HG03025 (cell line): Measurements from ENCODE around the gene C11orf86.
"Not testable (repeated sequence)": the region's sequence is repeated elsewhere in the genome, so short reads cannot be mapped to it uniquely, and the experiment has no call there.

Experiments
- ATAC-seq: cut with Tn5 transposase; IDR thresholded peaks from one replicate; pipeline ENCODE4 v1.9.1; 2021; ENCODE audit warnings: mild to moderate bottlenecking, moderate library complexity; ENCODE audit not compliant: unreplicated experiment, low FRiP score

C11orf86 gene, protein sequence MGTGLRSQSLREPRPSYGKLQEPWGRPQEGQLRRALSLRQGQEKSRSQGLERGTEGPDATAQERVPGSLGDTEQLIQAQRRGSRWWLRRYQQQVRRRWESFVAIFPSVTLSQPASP

DNA sequence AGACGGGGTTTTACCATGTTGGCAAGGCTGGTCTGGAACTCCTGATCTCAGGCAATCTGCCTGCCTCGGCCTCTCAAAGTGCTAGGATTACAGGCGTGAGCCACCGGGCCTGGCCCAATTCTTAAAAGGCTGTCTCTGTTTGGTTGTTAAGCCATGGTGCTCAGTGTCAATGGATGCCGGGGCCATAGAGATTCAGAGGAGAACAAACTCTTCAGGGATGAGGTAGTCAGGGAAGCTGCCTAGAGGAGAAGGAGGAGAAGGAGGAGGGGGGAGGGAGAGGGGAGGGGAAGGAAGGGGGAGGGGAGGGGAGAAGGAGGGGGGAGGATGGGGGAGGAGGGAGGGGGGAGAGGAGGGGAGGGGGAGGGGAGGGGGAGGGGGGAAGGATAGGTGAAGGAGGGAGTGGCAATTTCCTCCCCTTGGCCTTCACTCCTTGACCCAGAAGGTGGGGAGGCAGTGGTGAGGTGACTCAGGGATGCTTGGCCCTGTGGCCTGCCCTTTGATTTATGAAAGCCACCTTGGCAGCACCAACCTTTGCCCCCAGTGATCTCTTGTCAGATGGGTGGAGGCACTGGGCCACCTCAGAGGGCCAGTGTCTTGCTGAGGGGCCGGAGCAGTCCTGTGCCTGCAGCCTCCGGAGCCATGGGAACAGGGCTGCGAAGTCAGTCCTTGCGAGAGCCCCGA is at the start of gene C11orf86:
TSS of gene C11orf86 (plus strand) at position 581 of the 681 bp plus-strand sequence. CDS start at position 640, 59 bp downstream.
- no peak for ATAC-seq

DNA sequence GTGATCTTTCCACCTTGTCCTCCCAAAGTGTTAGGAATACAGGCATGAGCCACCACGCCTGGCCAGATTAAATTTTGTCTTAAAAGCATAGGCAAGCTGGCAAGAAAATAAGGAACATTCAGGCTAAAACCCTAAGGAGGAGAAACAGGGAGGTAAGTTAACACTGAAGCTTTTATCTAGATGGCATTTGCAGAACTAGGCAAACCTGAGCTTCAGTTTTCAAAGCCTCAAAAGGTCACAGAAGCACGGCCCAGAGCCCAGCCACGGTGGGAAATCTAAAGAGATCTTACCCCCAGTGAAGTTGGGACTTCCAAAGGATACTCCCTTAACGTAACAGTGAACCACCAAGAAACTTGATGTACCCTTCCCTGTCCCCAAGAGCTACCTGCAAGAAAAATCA is 45.4 kb upstream of the C11orf86 start:
- no peak for ATAC-seq

DNA sequence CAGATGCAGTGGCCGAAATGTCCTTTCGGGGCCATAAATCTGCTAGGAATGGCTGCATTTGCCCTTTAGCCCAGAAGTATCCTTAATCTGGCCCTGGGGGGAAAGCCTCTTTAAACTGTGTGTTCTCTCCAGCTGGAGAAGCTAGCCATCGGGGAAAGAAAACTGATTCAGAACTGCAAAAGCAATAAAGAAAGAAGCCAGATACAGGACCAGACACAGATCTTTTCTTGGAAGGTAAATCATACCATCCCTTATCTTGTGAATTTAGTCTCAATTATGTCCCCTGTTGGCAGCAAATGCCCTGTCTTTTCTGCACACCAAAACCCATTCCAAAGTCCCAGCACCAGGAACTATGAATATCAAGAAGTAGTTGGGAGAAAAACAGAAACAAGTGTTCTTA is 42.6 kb upstream of the C11orf86 start:
- no peak for ATAC-seq

DNA sequence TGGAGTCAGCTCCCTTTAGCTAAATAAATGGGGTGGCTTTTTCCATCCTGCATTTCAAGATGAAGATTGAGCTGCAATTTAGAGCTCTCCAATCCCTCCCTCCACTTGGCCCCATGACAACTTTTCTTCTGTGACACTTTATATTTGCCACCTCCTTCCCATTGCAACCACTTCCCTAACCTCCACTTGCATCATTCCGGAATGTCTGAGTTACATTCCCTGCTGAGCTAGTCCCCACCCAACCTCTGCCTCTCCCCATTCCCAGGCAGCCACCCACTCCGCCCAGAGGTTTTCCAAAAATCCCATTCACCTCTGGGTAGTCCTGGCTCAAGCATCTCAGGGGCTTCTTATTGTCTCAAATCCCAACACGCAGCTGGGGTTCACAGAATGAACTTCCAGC is 41.6 kb upstream of the C11orf86 start:
- no peak for ATAC-seq

DNA sequence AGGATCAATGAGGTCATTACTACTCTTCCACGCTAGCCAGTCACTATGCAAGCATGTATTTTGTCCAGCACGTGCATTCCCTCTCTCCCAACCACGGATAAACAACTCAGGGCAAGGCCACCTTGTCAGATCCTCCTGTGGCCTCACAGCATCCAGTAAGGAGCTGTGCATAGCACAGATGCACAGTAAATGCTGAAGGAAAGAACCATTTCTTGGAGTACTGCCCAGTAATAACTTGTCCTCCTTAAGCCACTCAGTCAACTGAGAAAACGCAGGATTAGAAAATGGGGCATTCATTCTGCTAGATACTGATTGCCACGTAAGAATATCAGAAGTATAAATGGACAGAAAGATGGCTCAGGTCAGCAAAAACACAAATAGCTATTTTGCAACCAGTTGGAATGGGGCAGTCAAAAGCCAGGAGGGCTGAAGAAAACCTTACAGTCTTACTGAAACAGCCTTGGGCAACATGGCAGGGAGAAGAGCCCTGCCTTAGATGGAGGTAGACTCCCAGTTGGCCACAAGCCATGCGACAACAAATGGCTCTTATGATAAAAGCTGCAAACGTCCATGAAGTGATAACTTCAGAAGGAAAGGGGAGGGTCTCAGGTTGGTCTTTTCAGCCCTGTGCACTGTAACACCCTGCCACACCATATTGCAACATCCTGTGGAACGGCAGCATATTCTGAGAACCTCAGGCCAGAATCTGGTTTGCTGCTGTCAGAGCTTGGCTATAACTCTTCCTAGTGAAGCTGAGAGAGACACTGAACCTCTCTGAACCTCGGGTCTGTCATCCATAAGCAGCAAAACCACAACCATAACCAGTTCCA is 39.9 kb upstream of the C11orf86 start:
- no peak for ATAC-seq

DNA sequence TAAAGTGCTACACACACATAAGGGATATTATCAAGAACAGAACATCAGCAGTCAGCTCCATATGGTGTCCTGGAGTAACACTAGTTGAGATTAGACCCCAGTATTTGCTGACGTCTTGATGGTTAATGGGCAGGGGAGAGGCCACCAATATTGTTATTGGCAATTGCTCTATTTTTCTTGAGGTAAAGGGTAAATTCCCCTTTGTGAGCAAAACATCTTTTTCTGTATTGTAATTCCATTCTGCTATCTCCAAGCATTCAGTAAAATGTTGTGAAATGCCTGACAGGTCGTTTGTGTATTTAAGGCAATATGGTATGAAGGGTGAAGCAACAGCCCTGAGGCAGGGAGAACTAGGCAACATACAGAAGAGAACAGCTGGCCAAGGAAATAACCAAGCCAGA is 38.8 kb upstream of the C11orf86 start:
- no peak for ATAC-seq

DNA sequence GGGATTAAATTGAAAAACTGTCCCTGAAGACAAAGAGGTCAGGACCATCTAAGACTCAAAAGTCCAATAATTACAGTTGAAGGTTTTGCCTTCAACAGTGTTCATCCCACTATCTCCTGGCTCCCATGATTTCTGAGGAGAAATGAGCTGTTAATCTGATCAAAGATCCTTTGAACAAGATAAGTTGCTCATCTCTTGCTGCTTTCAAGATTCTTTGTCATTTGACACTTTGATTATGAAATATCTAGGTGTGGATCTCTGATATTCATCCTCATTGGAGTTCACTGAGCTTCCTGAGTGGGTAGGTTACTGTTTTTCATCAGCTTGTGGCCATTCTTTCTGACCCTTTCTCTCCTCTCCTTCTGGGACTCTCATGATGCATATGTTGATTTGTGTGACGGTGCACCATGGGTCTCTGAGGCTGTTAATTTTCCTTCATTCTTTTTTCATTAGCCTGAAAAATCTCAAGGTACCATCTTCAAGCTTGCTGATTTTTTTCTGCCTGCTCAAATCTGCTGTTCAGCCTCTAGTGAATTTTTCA is 37.8 kb upstream of the C11orf86 start:
- ATAC-seq = no peak

DNA sequence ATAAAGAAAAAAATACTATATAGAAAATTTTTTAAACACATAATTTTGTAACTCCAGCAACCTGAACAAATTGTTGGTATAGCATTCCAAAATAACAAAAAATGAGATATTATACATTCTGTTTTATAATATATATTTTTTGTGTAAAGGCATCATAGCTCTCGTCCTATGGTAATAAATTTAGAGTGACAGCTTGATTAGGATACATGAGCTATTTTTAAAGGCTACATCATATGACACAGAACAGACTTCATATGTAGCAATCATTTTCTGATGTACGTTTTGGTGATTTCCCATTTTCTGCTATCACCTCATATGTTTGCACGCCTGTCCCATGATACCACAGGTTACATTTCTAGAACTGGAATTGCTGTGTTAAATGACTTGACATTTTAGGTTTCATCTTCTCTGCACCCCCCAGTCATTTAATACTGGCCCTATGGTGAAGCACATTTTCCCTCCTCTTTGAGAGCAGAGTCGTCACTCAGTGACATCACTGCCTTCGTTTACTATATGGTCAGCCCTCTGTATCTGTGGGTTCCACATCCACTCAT is 36.4 kb upstream of the C11orf86 start:
- no peak for ATAC-seq

DNA sequence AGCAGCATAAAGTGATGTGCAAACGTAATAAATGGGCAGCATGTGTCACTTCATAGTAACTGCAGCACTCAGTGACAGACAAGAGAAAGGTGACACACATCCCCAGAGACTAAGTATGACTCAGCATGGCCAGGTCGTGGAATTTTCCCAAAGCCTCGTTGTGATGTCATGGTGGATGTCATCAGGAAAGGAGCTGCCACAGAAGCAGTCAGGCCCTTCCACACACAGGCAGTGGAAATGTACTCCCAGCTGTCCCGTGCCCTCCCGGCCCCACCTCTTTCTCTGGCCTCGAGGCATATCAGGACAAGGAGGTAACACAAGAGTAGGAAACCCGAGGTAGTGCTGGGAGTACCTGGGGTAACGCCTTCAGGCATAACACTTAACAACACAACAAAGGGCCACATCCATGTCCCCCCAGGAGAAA is 25.0 kb upstream of the C11orf86 start:
- no peak for ATAC-seq

DNA sequence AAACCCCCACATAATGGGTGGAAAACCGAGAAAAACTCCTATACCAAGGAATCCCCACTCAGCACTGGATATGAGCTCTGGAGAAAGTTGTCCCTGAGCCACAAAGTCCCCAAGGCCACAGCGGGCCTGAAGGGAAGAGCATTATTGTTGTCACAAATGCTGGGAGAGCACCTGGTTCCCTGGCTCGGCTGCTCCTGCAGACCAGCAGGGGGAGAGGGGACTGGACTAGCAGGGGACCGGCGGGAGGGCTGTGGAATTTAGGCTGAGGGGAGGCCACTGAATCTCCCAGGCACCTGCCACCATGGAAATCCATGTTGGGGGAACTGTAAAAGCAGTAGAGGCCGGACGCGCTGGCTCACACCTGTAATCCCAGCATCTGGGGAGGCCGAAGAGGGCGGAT is 24.0 kb upstream of the C11orf86 start:
- no peak for ATAC-seq

DNA sequence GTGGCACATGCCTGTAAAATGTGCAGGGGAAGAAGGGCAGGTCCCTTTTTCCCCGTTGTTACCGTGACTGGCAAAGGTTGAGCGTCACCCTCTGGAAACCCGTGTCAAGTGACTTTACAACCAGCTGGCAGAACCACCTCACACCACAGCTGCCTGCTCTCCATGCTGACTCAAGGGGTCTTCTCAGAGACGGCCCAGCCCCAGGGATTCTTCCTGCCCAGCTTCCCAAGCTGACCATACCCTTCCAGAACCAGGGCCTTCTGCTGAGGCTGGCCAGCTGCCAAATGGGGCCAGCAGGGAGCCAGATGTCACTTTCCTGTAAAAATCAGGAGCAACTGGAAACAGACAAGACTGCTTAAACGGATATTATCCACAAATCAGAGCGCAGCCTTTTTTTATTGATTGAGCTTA is 23.2 kb upstream of the C11orf86 start:
- ATAC-seq = no peak

DNA sequence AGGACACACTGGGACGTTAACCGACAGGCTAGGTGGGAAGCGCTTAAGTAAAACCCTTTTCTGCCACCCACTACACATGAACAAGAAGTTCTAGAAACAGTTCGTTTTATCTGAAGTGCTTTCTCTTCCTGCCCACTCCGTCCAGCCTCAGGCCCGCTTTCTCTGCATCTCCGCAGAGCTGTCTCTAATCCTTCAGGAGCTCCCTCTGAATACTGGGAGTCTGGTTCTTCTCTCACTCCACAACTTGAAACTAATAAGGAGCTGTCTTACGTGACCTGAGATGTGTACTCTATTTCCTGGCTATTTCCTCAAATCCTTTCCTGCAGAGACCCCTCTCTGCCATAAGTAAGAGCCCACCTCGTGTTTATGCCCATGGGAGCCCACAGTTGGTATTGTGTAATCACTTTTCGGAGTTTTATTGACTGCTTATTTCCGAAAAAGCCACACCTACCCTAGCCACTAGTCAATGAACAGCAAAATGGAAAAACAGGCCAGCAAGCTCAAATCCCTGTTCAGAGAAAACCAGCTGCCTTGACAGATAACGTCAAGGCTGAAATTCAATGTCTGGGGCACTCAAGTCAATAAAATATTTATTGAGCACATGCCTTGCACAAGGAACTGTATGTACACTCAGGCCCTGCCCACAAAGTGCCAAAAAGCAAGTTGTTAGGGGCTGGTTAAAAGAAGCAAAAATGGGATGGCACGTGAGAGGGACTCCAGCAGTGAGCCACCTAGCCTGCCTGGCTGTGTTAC is 21.8 kb upstream of the C11orf86 start:
- ATAC-seq = no peak

DNA sequence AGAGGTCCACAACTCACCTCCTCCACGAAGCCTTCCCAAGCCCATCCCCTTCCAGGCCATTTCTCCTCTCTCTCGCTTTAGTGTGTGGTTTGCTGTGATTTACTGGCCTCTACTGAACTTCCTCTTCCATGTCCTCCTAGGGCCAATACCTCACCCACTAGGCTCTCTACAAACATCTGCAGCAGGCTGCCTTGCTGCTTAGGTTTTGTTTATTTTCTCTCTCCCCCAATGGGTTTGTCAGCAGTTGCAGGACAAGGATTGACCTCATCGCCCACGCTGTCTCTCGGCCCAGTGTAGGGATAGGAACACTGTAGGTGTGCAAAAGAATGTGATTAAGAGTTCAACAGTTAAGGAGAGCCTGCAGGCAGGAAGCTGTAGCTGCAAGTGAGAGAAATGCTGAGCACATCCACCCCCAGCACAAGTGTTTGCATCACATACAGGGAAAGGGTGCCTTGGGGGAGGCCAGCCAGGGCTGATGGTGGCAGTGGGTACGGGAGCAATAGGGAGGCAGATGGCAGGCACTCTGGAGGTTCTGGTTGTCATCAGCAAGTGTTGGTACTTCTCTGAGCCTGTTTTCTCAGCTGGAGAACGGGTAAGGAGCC is 18.3 kb upstream of the C11orf86 start:
- no peak for ATAC-seq

DNA sequence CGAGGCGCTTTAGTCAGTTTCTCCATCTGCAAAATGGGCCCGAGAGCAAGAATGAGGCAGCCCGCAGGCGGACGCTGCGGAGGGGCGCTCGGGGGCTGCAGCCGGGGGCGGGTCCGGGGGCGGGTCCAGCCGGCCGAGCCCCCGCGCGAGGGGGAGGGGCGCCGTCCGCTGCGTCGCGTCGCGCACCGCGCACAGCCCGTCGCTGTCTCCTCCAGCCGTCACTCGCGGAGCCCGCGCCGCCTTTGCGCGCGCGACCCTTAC is 17.2 kb upstream of the C11orf86 start:
- peak; percentile 22 for ATAC-seq

DNA sequence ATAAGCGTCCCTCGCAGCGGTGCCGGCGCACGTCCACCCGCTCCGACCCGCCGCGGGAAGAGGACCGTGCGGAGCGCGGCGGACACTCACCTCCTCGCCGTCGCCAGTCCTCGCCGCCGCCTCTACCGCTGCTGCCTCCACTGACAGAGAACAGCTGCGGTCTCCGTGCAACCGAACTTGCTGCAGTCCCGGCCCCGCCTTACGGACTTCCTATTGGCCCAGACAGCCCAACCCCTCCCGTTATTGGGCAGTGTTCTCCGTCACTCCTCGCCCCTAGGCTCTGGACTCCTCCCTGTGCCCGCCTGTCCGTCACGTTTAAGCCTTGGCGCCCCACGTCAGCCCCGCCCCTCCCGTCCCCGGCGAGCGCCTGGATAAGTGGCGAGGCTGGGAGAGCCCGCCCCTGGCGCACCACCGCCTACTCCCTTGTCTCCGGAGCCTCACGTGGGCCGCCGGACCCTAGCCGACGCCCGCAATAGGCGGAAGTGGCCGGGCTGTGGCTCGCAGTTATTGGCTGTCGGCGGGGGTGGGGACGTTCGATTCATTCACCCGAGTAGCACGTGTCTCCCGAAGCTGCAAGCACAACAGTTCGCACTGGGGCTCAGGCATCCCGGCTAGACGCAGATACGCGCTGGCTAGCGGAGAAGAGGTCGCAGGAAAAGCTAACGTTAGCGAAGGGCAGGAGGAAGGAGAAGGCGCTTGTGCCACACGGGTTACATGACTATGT is 16.7 kb upstream of the C11orf86 start, which contains the start of gene PC:
TSS of gene PC (minus strand) at position 152 of the 724 bp plus-strand sequence. CDS start 86,224 bp downstream, outside the sequence.
- peak; percentile 53 for ATAC-seq

DNA sequence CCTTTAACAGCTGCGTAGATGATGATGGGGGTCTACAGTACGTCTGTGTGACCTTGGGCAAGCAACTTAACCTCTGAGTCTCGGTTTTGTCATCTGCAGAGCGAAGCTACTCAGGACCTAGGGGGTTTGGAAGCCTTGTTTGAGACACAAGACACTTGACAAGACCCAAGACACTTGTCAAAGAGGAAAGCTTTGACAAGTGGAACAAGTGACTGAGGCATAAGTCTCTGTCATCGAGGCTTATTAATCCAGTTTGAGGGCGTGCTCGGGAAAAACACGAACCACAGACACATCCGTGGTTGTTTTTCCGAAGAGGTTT is 16.2 kb upstream of the C11orf86 start:
- ATAC-seq = no peak

DNA sequence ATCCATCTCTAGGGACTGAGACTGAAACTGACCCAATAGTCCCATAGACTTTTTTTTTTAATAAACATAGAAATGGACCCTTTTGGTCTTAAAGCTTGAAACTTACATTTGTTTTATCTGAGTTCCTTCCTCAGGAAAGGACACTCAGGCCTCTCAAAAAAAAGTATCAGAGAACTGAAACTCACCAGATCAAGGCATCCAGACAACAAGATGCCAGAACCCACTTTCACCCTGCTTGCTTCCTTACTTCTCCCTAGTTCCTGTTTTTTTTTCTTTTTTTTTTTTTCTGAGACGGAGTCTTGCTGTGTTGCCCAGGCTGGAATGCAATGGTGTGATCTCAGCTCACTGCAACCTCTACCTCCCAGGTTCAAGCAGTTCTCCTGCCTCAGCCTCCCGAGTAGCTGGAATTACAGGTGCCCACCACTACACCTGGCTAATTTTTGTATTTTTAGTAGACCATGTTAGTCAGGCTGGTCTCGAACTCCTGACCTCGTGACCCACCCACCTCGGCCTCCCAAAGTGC is 13.4 kb upstream of the C11orf86 start:
- not testable (repeated sequence) for ATAC-seq

DNA sequence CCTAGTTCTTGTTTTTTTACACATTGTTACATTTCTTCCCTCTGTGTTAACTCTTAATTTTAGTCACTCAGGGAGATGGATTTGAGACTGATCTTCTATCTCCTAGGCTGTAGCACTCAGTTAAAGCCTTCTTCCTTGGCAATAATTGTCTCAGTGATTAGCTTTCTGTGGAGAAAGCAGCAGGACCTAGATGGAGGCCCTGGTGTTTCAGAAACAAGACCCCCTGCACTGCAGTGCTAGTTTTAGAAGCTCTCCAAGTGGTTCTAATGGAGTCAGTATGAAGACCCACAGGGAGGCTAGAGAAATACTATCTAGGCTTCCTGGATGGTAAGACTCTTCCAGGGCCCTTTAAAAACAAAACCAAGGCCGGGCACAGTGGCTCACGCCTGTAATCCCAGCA is 12.9 kb upstream of the C11orf86 start:
- no peak for ATAC-seq

DNA sequence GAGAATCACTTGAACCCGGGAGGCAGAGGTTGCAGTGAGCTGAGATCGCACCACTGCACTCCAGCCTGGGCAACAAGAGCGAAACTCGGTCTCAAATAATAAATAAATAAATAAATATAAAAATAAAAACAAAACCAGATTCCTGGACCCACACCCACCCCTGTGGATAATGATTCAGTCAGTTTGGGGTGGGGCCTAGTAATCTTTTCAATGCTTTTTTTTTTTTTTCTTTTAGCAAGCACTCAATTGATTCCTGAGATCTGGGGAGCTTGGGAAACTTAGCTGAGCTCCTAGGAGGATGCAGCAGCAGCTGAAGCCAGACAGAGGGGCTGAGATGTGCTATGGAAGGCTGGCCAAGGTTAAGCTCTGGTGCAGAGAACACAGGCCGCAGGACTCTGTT is 12.3 kb upstream of the C11orf86 start:
- ATAC-seq = no peak
